GM12873 (cell line): ENCODE measurements around the gene PDE4A.

Experiments
- CTCF ChIP-seq: IDR thresholded peaks from 2 replicates; pipeline ENCODE4 v1.5.1; 2012; ENCODE audit warnings: low read depth, mild to moderate bottlenecking, moderate library complexity, low read length, control low read depth; ENCODE audit not compliant: insufficient read depth; ENCODE audit errors: missing control alignments

Gene PDE4A

GRCh38 chr19:10395917-10396316, 24.4 kb upstream of the PDE4A start:
- TF ChIP-seq CTCF = no peak

GRCh38 chr19:10398819-10399218, 21.5 kb upstream of the PDE4A start:
- TF ChIP-seq CTCF = no peak

GRCh38 chr19:10399878-10400277, 20.5 kb upstream of the PDE4A start:
- TF ChIP-seq CTCF = no peak

GRCh38 chr19:10402441-10403038, 17.8 kb upstream of the PDE4A start:
- TF ChIP-seq CTCF = no peak

GRCh38 chr19:10403137-10404021, 17.0 kb upstream of the PDE4A start, which contains the start of gene CDC37:
TSS of gene CDC37 (minus strand) at chr19:10403542. CDS start at chr19:10403479, 63 bp downstream.
- TF ChIP-seq CTCF = no peak

DNA sequence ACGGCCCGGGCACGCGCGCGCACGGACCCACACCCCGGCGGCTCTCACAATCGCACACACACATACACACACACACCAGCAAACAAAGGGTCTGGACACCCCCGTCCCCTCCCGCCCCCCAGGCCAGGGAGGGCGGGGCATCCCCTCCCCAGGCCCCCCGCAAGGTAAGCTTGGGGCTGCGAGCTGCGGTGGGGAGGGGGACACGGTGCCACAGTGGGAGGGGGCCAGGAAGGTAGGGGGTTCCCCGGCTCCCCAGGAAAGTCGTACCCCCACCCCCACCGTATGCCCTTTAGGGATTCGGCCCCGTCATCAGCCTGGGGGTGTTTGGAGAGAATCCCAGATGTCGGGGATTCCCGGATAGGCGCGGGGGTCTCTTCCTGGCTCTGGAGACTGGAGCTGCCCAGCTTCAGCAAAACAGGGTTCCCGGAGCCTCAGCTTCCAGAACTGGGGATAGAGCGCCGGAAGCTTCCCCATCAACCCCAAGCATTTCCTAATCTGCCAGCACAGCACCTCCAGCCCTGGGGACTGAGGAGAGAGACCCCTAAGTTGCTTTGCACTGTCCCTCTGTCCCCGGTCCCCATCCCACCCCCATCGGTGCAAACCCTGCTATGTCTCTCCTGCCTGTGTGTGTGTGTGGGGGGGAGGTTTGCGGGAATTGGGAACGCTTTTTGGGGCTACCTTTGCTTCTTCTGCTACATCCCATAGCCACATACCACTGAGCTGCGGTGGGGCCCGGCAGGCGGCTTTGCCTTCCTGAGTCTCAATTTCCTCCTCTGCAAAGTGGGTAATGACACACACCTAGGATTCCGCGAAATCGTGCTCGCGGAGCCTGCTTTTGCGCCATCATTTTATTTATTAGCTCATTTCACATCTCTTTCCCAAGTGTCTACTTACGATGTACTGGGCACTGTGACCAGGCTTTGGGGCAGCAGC, 15.2 kb upstream of the PDE4A start:
- no peak for TF ChIP-seq CTCF

GRCh38 chr19:10406191-10406590, 14.1 kb upstream of the PDE4A start:
- TF ChIP-seq CTCF = no peak
